Measurements from ENCODE around the gene FRY.
A peak's percentile ranks its signal among the peaks of the same experiment; 100 is the strongest.

The FRY gene

DNA sequence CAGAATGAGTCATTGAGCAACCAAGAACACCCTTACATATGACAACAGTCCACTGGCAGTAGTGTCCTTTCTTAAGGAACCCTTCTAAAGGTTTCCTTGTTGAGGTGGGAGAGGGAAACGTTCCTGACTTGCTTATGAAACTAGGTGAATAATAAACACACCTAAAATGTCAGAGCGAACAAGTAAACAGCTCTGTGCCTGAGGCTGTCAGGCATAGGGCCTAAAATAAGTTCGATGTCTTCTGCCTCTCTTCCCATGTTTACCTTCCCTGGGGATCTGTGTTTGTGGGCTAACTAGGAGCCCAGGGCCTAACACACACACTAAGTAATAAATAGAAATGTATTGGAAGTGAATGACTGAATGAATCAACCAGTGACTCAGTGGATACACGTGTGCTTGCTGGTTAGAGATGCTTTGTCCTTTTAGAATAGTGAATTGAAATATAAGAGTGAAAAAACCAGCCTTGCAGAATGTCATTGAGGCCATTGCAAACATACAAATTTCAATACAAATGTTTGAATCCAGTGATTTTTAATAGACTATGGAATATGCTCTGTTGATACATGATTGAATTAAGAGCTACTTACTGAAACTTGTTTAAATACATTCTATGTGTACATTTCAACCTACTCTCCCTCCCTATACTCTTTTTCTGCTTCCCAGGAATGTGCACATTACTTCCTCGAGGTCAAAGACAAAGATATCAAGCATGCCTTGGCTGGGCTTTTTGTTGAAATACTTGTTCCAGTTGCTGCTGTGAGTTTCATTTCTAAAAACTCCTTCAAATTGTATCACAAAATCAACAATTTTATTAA, 102.9 kb downstream of the FRY start:
- H3K27ac ChIP-seq = peak overlapping the region; percentile 84 to 87
- H3K4me3 ChIP-seq = no peak overlapping the region
- DNase-seq (ENCODE audit: low spot score) = no peak
- TF ChIP-seq, protein P1, sequence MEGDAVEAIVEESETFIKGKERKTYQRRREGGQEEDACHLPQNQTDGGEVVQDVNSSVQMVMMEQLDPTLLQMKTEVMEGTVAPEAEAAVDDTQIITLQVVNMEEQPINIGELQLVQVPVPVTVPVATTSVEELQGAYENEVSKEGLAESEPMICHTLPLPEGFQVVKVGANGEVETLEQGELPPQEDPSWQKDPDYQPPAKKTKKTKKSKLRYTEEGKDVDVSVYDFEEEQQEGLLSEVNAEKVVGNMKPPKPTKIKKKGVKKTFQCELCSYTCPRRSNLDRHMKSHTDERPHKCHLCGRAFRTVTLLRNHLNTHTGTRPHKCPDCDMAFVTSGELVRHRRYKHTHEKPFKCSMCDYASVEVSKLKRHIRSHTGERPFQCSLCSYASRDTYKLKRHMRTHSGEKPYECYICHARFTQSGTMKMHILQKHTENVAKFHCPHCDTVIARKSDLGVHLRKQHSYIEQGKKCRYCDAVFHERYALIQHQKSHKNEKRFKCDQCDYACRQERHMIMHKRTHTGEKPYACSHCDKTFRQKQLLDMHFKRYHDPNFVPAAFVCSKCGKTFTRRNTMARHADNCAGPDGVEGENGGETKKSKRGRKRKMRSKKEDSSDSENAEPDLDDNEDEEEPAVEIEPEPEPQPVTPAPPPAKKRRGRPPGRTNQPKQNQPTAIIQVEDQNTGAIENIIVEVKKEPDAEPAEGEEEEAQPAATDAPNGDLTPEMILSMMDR (IDR thresholded peaks at IDR 0.05) = no peak

DNA sequence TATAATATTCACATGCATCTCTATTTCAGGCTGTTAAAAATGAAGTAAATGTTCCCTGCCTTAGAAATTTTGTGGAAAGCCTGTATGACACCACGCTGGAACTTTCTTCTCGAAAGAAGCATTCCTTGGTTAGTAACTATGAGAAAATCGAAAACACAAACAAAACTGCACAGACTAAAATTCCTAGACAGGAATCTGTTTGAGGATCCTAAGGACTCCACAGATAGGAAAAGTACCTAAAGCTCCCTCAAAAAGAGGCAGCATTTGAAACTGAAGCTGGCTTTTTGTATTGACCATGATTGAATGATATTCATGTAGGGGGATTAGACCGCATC, 103.4 kb downstream of the FRY start:
- Histone ChIP-seq H3K27ac (peak overlapping the region; percentile 84 to 87), H3K4me3 (peak overlapping the region; percentile 4)
- DNase-seq (ENCODE audit: low spot score) = no peak
- TF ChIP-seq, protein P1 (IDR thresholded peaks at IDR 0.05) = no peak

DNA sequence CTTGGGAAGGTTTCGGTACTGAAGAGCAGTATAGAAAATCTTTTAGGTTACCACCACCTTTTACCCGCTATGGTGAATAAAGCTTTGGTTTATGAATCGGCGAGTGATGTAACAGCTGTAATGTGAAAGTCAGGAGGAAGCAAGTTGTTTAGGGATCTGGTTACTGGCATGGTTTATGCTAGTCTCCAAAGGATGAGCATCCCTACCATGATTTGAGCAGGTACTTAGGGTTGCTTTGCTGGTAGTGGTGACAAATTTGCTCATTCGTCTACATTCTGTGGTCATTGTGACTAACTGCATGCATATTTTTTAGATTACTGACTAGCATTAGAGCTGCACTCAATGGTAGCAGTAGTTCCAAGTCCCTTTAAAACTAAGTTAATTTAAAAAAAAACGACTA, 104.1 kb downstream of the FRY start:
- no peak for DNase-seq (ENCODE audit: low spot score)
- peak overlapping the region; percentile 84 to 87 for H3K27ac ChIP-seq
- TF ChIP-seq, protein P1 (IDR thresholded peaks at IDR 0.05) = no peak

DNA sequence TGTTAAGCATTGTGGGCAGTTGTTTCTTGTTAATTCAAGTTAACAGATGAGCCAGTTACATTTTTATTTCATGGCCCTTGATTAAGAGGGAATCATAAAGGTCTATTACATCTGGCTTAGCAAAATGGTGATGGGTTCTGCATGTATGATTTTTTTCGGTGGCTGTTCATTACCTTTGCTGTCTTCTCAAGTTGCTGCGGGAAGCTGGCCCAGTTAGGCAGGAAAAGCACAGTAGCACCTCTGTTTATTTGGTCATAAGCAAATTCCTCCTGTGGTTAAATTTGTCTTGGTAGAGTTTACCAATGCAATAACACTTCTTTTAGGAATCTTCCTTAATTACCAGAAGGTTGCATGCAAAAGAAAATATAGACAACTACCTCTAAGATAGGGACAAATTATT, 104.5 kb downstream of the FRY start:
- peak overlapping the region; percentile 84 to 87 for H3K27ac ChIP-seq
- no peak overlapping the region for H3K4me3 ChIP-seq
- no peak for DNase-seq (ENCODE audit: low spot score)
- TF ChIP-seq, protein P1 (IDR thresholded peaks at IDR 0.05) = no peak

More for the DNA sequence above, 104.1 kb downstream of the FRY start:
- no peak overlapping the region for H3K4me3 ChIP-seq

DNA sequence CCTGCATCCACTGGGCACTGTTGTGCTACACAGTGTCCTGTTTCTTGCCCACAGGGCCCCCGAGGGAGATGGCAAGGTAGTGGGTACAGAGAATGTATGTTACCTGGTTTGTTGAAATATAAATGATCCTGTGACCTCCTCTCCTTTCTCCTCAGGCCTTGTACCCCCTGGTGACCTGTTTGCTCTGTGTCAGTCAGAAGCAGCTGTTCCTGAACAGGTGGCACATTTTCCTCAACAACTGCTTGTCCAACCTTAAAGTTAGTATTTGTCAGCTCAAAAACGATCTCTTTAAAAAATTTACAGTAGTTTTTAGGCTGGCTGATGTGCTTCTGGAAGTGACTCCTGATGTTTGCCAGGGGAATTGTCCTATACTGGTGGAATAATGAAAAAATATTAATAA, 105.1 kb downstream of the FRY start:
- no peak for DNase-seq (ENCODE audit: low spot score)
- peak overlapping the region; percentile 63 to 84 for H3K27ac ChIP-seq
- H3K4me3 ChIP-seq = no peak overlapping the region
- TF ChIP-seq, protein P1 (IDR thresholded peaks at IDR 0.05) = no peak

DNA sequence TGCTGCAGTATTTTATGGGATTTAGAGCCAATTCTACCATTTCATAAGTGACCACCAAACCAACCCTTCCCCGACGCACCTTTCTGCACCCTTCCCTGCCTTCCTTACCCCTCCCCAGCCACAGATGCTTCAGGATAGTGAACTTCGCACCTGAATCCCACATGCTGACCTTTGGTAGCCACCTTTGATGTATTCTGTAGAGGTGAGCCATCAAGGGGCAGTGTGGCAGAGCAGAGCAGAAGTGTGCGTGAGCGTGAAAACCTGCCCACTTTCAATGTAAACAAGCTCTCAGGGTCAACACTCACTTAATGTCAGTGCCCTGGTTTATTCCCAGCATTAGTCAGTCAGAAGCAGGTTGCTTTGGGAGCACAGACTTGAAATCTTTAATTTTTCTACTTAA, 107.7 kb downstream of the FRY start:
- peak overlapping the region; percentile 77 to 84 for H3K27ac ChIP-seq
- DNase-seq (ENCODE audit: low spot score) = no peak
- TF ChIP-seq, protein P1 (IDR thresholded peaks at IDR 0.05) = no peak
- H3K4me3 ChIP-seq = no peak overlapping the region

DNA sequence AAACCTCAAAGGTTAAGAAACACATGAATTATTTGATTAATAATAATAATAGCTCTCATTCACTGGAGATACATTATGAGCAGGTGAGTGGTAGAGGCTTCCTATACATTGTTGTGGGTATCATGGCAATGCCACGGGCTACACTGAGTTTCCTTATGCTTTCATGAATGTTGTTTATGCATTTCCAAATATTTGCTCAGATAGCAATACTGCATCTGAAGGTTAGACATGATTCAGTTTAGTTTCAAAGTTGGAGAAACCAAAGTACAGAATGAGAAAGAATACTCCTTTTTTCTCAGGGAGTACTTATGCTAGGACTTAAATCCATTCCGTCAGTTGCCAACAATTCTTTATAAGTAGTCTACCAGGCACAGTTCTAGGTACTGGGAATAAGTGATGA, 108.5 kb downstream of the FRY start:
- no peak for DNase-seq (ENCODE audit: low spot score)
- H3K27ac ChIP-seq = no peak overlapping the region
- TF ChIP-seq, protein P1 (IDR thresholded peaks at IDR 0.05) = no peak
- no peak overlapping the region for H3K4me3 ChIP-seq
